Liver (tissue), 3 donors: ENCODE results near the gene UBE3D.

Source experiments
- EGR1 ChIP-seq, 2 donors: IDR thresholded peaks; 2 replicates each; pipeline ENCODE4 v1.6.1; 2016 to 2018; ENCODE audit warnings: antibody characterized with exemption in 2 of 2, low read depth in 2 of 2
- FOXA1 ChIP-seq: IDR thresholded peaks from 2 replicates; pipeline ENCODE4 v1.6.1; 2016; ENCODE audit warnings: antibody characterized with exemption
- FOXA2 ChIP-seq: IDR thresholded peaks from 2 replicates; pipeline ENCODE4 v1.6.1; 2016; ENCODE audit warnings: antibody characterized with exemption
- JUND ChIP-seq, 2 donors: IDR thresholded peaks; 2 replicates each; pipeline ENCODE4 v1.6.1; 2016; ENCODE audit warnings: antibody characterized with exemption in 2 of 2
- MAX ChIP-seq: IDR thresholded peaks from 2 replicates; pipeline ENCODE4 v1.6.1; 2016; ENCODE audit warnings: antibody characterized with exemption
- RAD21 ChIP-seq, 2 donors: IDR thresholded peaks; 2 replicates each; pipeline ENCODE4 v1.6.1; 2016; ENCODE audit warnings: antibody characterized with exemption in 2 of 2, mild to moderate bottlenecking in 2 of 2
- RXRA ChIP-seq, 2 donors: IDR thresholded peaks; 2 replicates each; pipeline ENCODE4 v1.6.1; 2017 to 2018; ENCODE audit warnings: antibody characterized with exemption in 2 of 2, mild to moderate bottlenecking in 1 of 2
- SP1 ChIP-seq: IDR thresholded peaks from 2 replicates; pipeline ENCODE4 v1.6.1; 2018; ENCODE audit warnings: antibody characterized with exemption, mild to moderate bottlenecking
- YY1 ChIP-seq: IDR thresholded peaks from 2 replicates; pipeline ENCODE4 v1.6.1; 2016; ENCODE audit warnings: antibody characterized with exemption, mild to moderate bottlenecking
- ZBTB33 ChIP-seq: IDR thresholded peaks from 2 replicates; pipeline ENCODE4 v1.6.1; 2016; ENCODE audit warnings: antibody characterized with exemption
- TF ChIP-seq, protein P1 (sequence below): fragments of 150-350 bp; IDR thresholded peaks from 2 replicates; pipeline ENCODE4 v1.5.1; 2017; ENCODE audit warnings: improper control_type of control experiment, low read depth, low read length; ENCODE audit not compliant: missing input control
- TF ChIP-seq, protein P2 (sequence below): IDR thresholded peaks from 2 replicates; pipeline ENCODE4 v1.6.1; 2016; ENCODE audit warnings: antibody characterized with exemption, mild to moderate bottlenecking
- donor health status: healthy.
- donor health status: healthy.

DNA sequence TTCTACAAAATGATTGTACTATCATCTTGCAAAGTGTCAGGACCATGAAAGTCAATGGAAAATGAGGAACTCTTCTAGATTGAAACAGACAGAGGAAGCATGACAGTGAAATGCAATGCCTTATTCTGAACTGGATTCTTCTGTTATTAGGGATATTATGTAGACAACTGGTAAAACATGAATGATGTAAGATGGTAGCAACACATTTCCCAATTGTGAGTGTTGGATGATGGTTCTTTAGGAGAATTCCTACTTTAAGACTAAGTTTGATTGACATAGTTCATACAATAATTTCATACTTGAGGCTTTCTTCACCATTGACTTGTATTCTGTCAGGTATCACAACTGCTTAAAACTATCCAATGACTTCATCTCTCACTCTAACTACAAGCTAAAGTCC is 4.5 kb downstream of the UBE3D start:
- TF ChIP-seq, protein P1, sequence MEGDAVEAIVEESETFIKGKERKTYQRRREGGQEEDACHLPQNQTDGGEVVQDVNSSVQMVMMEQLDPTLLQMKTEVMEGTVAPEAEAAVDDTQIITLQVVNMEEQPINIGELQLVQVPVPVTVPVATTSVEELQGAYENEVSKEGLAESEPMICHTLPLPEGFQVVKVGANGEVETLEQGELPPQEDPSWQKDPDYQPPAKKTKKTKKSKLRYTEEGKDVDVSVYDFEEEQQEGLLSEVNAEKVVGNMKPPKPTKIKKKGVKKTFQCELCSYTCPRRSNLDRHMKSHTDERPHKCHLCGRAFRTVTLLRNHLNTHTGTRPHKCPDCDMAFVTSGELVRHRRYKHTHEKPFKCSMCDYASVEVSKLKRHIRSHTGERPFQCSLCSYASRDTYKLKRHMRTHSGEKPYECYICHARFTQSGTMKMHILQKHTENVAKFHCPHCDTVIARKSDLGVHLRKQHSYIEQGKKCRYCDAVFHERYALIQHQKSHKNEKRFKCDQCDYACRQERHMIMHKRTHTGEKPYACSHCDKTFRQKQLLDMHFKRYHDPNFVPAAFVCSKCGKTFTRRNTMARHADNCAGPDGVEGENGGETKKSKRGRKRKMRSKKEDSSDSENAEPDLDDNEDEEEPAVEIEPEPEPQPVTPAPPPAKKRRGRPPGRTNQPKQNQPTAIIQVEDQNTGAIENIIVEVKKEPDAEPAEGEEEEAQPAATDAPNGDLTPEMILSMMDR: no peak
- no peak for TF ChIP-seq JUND (IDR thresholded peaks at IDR 0.05)
- no peak for TF ChIP-seq MAX
- TF ChIP-seq, protein P2, sequence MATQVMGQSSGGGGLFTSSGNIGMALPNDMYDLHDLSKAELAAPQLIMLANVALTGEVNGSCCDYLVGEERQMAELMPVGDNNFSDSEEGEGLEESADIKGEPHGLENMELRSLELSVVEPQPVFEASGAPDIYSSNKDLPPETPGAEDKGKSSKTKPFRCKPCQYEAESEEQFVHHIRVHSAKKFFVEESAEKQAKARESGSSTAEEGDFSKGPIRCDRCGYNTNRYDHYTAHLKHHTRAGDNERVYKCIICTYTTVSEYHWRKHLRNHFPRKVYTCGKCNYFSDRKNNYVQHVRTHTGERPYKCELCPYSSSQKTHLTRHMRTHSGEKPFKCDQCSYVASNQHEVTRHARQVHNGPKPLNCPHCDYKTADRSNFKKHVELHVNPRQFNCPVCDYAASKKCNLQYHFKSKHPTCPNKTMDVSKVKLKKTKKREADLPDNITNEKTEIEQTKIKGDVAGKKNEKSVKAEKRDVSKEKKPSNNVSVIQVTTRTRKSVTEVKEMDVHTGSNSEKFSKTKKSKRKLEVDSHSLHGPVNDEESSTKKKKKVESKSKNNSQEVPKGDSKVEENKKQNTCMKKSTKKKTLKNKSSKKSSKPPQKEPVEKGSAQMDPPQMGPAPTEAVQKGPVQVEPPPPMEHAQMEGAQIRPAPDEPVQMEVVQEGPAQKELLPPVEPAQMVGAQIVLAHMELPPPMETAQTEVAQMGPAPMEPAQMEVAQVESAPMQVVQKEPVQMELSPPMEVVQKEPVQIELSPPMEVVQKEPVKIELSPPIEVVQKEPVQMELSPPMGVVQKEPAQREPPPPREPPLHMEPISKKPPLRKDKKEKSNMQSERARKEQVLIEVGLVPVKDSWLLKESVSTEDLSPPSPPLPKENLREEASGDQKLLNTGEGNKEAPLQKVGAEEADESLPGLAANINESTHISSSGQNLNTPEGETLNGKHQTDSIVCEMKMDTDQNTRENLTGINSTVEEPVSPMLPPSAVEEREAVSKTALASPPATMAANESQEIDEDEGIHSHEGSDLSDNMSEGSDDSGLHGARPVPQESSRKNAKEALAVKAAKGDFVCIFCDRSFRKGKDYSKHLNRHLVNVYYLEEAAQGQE: no peak
- TF ChIP-seq ZBTB33: no peak
- TF ChIP-seq RXRA (IDR thresholded peaks at IDR 0.05): no peak
- no peak for TF ChIP-seq YY1
- no peak for TF ChIP-seq FOXA2
- no peak for TF ChIP-seq SP1
- TF ChIP-seq EGR1 (IDR thresholded peaks at IDR 0.05; ENCODE audit: low read depth in 2 of 2): no peak
- no peak for TF ChIP-seq FOXA1
- no peak for TF ChIP-seq RAD21 (IDR thresholded peaks at IDR 0.05)
